K562 (cell line): ENCODE measurements around the gene ALG8. TPM values are rescaled to one million over a fixed set of nuclear protein-coding genes. Genes with fewer than 3 reads are reported as not detected.

Source experiments
- KLF16 ChIP-seq: IDR thresholded peaks from 2 replicates; pipeline ENCODE4 v1.6.1; 2016; ENCODE audit warnings: antibody characterized with exemption
- MCM7 ChIP-seq, 2 experiments: fragments of 450-650 bp; IDR thresholded peaks; 2 replicates each; pipeline ENCODE4 v1.6.1; 2016 to 2018
- SETDB1 ChIP-seq: IDR thresholded peaks from one replicate; pipeline ENCODE4 v1.6.1; 2012; ENCODE audit warnings: low read length, control low read depth, inconsistent platforms
- SREBF2 ChIP-seq: sonication (generic); formaldehyde crosslinking; IDR thresholded peaks from 2 replicates; pipeline ENCODE4 v1.4.0; 2020; ENCODE audit warnings: mild to moderate bottlenecking, missing genetic modification reagents
- XRCC4 ChIP-seq: IDR thresholded peaks from one replicate; pipeline ENCODE4 v1.6.1; 2011; ENCODE audit not compliant: insufficient read depth, insufficient read length; ENCODE audit errors: extremely low read depth
- ZNF134 ChIP-seq: fragments of 250-450 bp; sonication (Bioruptor Pico); conservative IDR thresholded peaks from 2 replicates; pipeline ENCODE4 v1.4.0; 2020
- ZNF140 ChIP-seq: fragments of 250-450 bp; sonication (Bioruptor Pico); IDR thresholded peaks from 2 replicates; pipeline ENCODE4 v1.8.0; 2021; ENCODE audit warnings: moderate library complexity, mild to moderate bottlenecking, inconsistent platforms
- ZNF318 ChIP-seq, 2 experiments: fragments of 450-650 bp; IDR thresholded peaks; 2 replicates each; pipeline ENCODE4 v1.6.1; 2016; ENCODE audit warnings: mild to moderate bottlenecking in 2 of 2, borderline replicate concordance in 1 of 2, low read depth in 1 of 2, moderate library complexity in 1 of 2
- ZNF395 ChIP-seq: fragments of 200-800 bp; sonication (Bioruptor generic); IDR thresholded peaks from 2 replicates; pipeline ENCODE4 v1.6.1; 2017; ENCODE audit warnings: missing genetic modification characterization, missing compliant biosample characterization
- ZNF77 ChIP-seq: fragments of 250-450 bp; sonication (Bioruptor Pico); IDR thresholded peaks from 2 replicates; pipeline ENCODE4 v1.5.0; 2020
- polyA plus RNA-seq, 8 experiments: library from polyadenylated mRNA; depleted of rRNA in 4 of 8; stranded (reverse) in 5 of 8; unstranded in 3 of 8; fragments of >200 nt; fragmentation: Nextera tagmentation in 2 of 8; fragmentation: Illumina TruSeq in 1 of 8; extraction: Ambion mirVana in 2 of 8; extraction: Trizol in 1 of 8; gene quantifications; 2 replicates each; pipeline versions ENCODE4 v1.2.1 to v1.2.3, GENCODE V29; 2011 to 2014; ENCODE audit warnings: inconsistent platforms in 1 of 8, missing spikeins in 1 of 8
- total RNA-seq, 7 experiments: library from RNA; depleted of rRNA in 6 of 7; stranded (reverse); fragments of >200 nt in 6 of 7; fragmentation: Illumina TruSeq in 2 of 7; extraction: Trizol in 2 of 7; gene quantifications; 2 replicates each; pipeline versions ENCODE4 v1.2.1 to v1.2.3, GENCODE V29; 2011 to 2021; ENCODE audit warnings: low replicate concordance in 1 of 7

ALG8 gene
- total and polyA plus RNA-seq, 9 of the 15 experiments (the other 6 are each of a cell fraction or from before 2014, with no cell fraction given): 59.3 to 189 (median 106) TPM

GRCh38 chr11:78160557-78160956 is 21.1 kb upstream of the ALG8 start (continued):
- TF ChIP-seq ZNF395: no peak
- TF ChIP-seq KLF16: no peak
- no peak for TF ChIP-seq SETDB1
- no peak for TF ChIP-seq SREBF2 (CRISPR knock-in tag)
- no peak for TF ChIP-seq XRCC4
- no peak for TF ChIP-seq ZNF77 (CRISPR knock-in tag)
- no peak for TF ChIP-seq ZNF140 (CRISPR knock-in tag)
- TF ChIP-seq ZNF134 (CRISPR knock-in tag): no peak
- TF ChIP-seq MCM7 (IDR thresholded peaks at IDR 0.05): no peak
- no peak for TF ChIP-seq ZNF318 (IDR thresholded peaks at IDR 0.05; ENCODE audit: borderline replicate concordance in 1 of 2, low read depth in 1 of 2)
